Endodermal cell (in vitro differentiated cells): ENCODE measurements around the gene MRPS34. TPM values are rescaled to one million over a fixed set of nuclear protein-coding genes. Genes with fewer than 3 reads are reported as not detected.
A peak's percentile ranks its signal among the peaks of the same experiment; 100 is the strongest.

Experiments
- DNase-seq: peaks from one replicate; pipeline ENCODE4 v3.0.0-alpha.2; 2017
- H3K27ac ChIP-seq: 2 replicates; pipeline ENCODE4 v1.5.1; 2013; ENCODE audit warnings: mild to moderate bottlenecking, low read depth, low read length, moderate library complexity
- H3K27me3 ChIP-seq: 2 replicates; pipeline ENCODE4 v1.6.1; 2013; ENCODE audit warnings: mild to moderate bottlenecking, low read length, moderate library complexity; ENCODE audit not compliant: insufficient read depth, control insufficient read depth, poor library complexity, severe bottlenecking
- H3K36me3 ChIP-seq: 2 replicates; pipeline ENCODE4 v1.7.0; 2013; ENCODE audit warnings: mild to moderate bottlenecking, low read length, moderate library complexity; ENCODE audit not compliant: control insufficient read depth, insufficient read depth
- H3K4me1 ChIP-seq: one replicate; pipeline ENCODE4 v1.7.0; 2013; ENCODE audit warnings: low read length; ENCODE audit not compliant: control insufficient read depth, insufficient read depth
- H3K4me3 ChIP-seq: 2 replicates; pipeline ENCODE4 v1.5.1; 2013; ENCODE audit warnings: mild to moderate bottlenecking, low read length, moderate library complexity
- H3K9ac ChIP-seq: 2 replicates; pipeline ENCODE4 v1.6.1; 2013; ENCODE audit warnings: mild to moderate bottlenecking, low read length, moderate library complexity; ENCODE audit not compliant: poor library complexity, severe bottlenecking; ENCODE audit errors: extremely low read depth
- H3K9me3 ChIP-seq: 2 replicates; pipeline ENCODE4 v1.6.1; 2013; ENCODE audit warnings: mild to moderate bottlenecking, low read length, moderate library complexity; ENCODE audit not compliant: control insufficient read depth
- H3K27ac Mint-ChIP-seq: 2 replicates; pipeline ENCODE4 v1.8.0; 2020; ENCODE audit warnings: mixed read lengths
- H3K27me3 Mint-ChIP-seq: 2 replicates; pipeline ENCODE4 v1.8.0; 2021; ENCODE audit warnings: mild to moderate bottlenecking, mixed read lengths; ENCODE audit not compliant: insufficient read depth
- H3K36me3 Mint-ChIP-seq: 2 replicates; pipeline ENCODE4 v1.8.0; 2020; ENCODE audit warnings: low read depth, mixed read lengths
- H3K4me1 Mint-ChIP-seq: 2 replicates; pipeline ENCODE4 v1.8.0; 2020; ENCODE audit warnings: mixed read lengths
- H3K4me3 Mint-ChIP-seq: 2 replicates; pipeline ENCODE4 v1.8.0; 2020; ENCODE audit warnings: mild to moderate bottlenecking, moderate library complexity, mixed read lengths
- H3K9me3 Mint-ChIP-seq: 2 replicates; pipeline ENCODE4 v1.8.0; 2020; ENCODE audit warnings: mild to moderate bottlenecking, mixed read lengths
- CTCF ChIP-seq: fragments of 200-600 bp; sonication (generic); conservative IDR thresholded peaks from 2 replicates; pipeline ENCODE4 v1.5.0; 2021; ENCODE audit warnings: antibody characterized with exemption, mild to moderate bottlenecking
- WGBS, 2 experiments: methylation state at CpG; one replicate each; pipeline versions ENCODE4 v1.1.5 to v1.1.7; 2013; ENCODE audit warnings: missing lambda C conversion rate in 2 of 2, mixed read lengths in 1 of 2; ENCODE audit not compliant: insufficient coverage in 1 of 2, insufficient read length in 1 of 2; 5-methylcytosine and 5-hydroxymethylcytosine counted together
- total RNA-seq, 2 donors: library from RNA; stranded (reverse); fragmentation: NEBNext Ultra II Directional in 1 of 2; extraction: Animal tissue kit (Norgen Biotek cat#: 25700) in 1 of 2; gene quantifications; 2 replicates in 1 of 2; 3 replicates in 1 of 2; pipeline ENCODE4 v1.2.1, GENCODE V29; 2021

Gene MRPS34
- total RNA-seq, 2 donors from 2014 or later: 137 to 164 TPM

- no peak overlapping the region for H3K4me3 Mint-ChIP-seq
- no peak overlapping the region for H3K4me3 ChIP-seq
- peaks cover 4% of the 10 kb centered on the region for H3K36me3 ChIP-seq
- no peak overlapping the region for H3K27ac Mint-ChIP-seq
- H3K27ac ChIP-seq: no peak overlapping the region
- H3K9ac ChIP-seq: no peak overlapping the region
- no peaks in the 10 kb centered on the region for H3K27me3 ChIP-seq
- no peaks in the 10 kb centered on the region for H3K4me1 ChIP-seq
- no peaks in the 10 kb centered on the region for H3K9me3 Mint-ChIP-seq
- H3K27me3 Mint-ChIP-seq: no peaks in the 10 kb centered on the region
- H3K4me1 Mint-ChIP-seq: no peaks in the 10 kb centered on the region
- peaks cover 13% of the 10 kb centered on the region for H3K36me3 Mint-ChIP-seq
- H3K9me3 ChIP-seq: no peaks in the 10 kb centered on the region
- peak; percentile 38 for DNase-seq
- 90 to 95% methylated on average over 10 to 19 of the region's 19 CpGs for WGBS, 2 experiments
- TF ChIP-seq CTCF: no peak
Observed at GRCh38 chr16:1788708-1789100, 15.8 kb upstream of the MRPS34 start.

- DNase-seq: no peak
- no peaks in the 10 kb centered on the region for H3K27me3 ChIP-seq
Observed at GRCh38 chr16:1788095-1788707, 15.3 kb upstream of the MRPS34 start.

GRCh38 chr16:1787322-1788094 lies 14.6 kb upstream of the MRPS34 start:
- Histone ChIP-seq H3K27ac (no peak overlapping the region), H3K4me1 (no peaks in the 10 kb centered on the region), H3K9me3 (no peaks in the 10 kb centered on the region), H3K27me3 (no peaks in the 10 kb centered on the region), H3K9ac (no peak overlapping the region), H3K4me3 (no peak overlapping the region), H3K36me3 (peaks cover 4% of the 10 kb centered on the region)
- Mint-ChIP-seq H3K36me3 (peaks cover 13% of the 10 kb centered on the region), H3K4me3 (no peak overlapping the region), H3K9me3 (no peaks in the 10 kb centered on the region), H3K27ac (no peak overlapping the region), H3K27me3 (no peaks in the 10 kb centered on the region), H3K4me1 (peaks cover 3% of the 10 kb centered on the region)
- DNase-seq: no peak
- 95 to 96% methylated on average over 36 to 44 of the region's 44 CpGs for WGBS, 2 experiments
- no peak for TF ChIP-seq CTCF

More at GRCh38 chr16:1788095-1788707, 15.3 kb upstream of the MRPS34 start:
- Mint-ChIP-seq H3K9me3 (no peaks in the 10 kb centered on the region), H3K36me3 (peaks cover 13% of the 10 kb centered on the region), H3K4me1 (peaks cover 3% of the 10 kb centered on the region), H3K27ac (no peak overlapping the region), H3K27me3 (no peaks in the 10 kb centered on the region), H3K4me3 (no peak overlapping the region)
- Histone ChIP-seq H3K9me3 (no peaks in the 10 kb centered on the region), H3K27ac (no peak overlapping the region), H3K36me3 (peaks cover 4% of the 10 kb centered on the region), H3K4me1 (no peaks in the 10 kb centered on the region), H3K9ac (no peak overlapping the region), H3K4me3 (no peak overlapping the region)
- TF ChIP-seq CTCF: no peak
- WGBS, 2 experiments: 93 to 96% methylated on average over 28 to 38 of the region's 38 CpGs
